NCI-H524 (cell line): ENCODE measurements around the gene RCC2.

Source experiments
- DNase-seq, 2 experiments: peaks; one replicate each; lab custom pipeline; 2025; lab: John Stamatoyannopoulos, UW

RCC2 gene

DNA sequence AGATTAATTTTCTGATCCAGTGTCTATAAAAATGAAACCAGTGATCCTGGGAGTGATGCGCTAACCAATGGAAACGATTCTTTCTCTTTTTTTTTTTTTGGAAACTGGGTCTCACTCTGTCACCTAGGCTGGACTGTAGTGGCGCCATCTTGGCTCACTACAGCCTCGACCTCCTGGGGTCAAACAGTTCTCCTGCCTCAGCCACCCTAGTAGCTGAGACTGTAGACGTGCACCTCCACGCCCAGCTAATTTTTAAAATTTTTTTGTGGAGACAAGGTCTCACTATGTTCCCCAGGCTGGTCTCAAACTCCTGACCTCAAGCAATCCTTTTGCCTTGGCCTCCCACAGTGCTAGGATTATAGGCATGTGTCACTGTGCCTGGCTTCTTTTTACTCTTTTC lies 3.4 kb upstream of the RCC2 start:
- DNase-seq, result no peak

DNA sequence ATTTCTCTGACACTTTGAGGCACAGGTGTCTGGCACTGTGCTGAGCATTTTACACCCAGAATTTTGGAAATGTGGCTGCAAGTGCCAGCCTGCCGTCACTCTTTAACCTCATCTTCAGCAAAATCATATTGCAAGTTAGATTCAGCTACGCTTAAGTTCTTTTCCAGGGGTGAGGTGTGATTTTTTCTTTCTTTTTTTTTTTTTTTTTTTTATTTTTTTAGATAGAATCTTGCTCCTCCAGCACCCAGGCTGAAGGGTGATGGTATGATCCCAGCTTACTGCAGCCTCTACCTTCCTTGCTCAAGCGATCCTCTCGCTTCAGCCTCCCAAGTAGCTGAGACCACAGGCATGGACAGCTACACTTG lies 2.5 kb upstream of the RCC2 start:
- DNase-seq, result no peak

DNA sequence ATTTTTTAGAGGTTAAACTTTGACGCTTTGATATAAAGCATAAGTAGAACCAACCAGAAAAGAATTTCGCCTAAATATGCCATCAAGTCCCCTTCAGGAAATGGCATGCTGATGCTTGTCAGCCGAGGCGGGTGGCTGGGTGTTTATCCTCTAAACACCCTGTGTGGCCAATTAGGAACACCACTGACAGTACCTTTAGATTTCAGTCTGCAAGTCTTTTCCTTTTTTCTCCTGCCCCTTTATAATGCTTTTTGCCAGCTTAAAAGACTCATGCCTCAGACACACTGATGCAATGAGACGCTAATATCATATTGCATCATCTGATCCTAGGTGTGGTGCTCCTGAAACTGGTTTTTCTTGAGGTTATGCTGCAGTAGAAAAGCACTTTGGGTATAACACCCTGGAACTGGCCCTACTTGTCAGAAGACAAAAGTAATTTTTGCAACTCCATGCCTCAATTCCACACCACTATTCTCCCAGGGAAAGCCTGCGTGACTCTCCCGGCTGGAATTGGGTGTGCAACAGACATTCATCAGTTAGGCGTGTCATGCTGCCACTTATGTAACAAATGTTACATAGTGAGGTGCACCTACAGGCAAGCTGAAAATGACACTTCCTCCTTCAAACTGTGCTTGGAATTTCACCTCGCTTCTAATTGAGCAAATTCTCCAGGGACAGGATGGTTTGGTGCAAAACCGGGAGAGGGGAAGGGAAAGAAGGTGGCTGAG lies 2.0 kb upstream of the RCC2 start:
- DNase-seq, result no peak

DNA sequence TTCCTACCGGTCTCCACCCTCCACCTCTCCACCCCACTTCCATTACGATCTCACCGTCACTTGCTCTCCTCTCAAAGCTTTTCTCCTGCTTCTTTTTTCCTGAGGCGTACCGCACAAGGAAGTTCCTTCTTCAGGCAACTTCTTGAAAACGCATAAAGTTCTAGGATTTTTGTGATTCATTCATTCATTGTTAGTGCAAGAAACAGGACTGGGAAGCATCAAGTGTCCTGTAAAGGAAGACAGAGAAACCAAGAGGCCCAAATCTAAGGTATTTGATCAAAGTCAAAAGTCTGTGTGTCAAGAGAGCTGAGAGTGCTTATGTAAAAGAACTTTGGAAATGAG lies 1.3 kb upstream of the RCC2 start:
- DNase-seq, result no peak

DNA sequence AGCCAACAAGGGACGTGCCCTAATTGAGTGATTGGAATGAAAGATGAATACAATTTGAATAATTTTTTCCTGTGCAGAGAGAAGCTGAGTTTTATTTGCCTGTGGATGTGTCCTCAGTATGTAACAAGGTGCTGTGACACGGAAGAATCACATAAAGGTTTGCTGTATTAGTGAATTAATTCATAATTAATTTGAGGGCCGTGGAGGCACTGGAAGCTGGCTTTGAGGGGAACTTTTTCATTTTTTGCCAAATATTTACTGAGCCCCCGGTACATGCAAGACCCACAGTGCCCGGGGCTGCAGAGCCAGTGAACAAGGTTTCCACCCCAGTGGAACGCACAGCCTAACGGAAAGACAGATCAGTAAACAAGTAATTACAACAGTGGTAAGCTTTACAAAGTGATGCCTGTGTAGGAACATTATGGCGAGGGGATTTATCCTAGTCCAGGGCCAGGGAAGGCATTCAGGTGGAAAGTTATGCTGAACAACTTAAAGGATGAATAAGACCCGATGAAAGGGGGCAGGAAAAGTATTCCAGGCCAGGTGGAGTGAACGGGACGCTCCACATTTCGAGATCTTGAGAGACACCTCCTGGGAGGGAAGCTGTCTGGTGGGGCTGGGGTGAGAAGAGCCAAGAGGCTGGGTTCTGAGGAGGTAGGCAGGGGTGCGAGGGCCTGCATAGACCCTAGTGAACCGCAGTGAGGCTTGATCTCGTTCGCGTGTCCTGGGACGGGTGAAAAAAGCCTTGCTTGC lies 773 bp upstream of the RCC2 start:
- DNase-seq, result no peak

DNA sequence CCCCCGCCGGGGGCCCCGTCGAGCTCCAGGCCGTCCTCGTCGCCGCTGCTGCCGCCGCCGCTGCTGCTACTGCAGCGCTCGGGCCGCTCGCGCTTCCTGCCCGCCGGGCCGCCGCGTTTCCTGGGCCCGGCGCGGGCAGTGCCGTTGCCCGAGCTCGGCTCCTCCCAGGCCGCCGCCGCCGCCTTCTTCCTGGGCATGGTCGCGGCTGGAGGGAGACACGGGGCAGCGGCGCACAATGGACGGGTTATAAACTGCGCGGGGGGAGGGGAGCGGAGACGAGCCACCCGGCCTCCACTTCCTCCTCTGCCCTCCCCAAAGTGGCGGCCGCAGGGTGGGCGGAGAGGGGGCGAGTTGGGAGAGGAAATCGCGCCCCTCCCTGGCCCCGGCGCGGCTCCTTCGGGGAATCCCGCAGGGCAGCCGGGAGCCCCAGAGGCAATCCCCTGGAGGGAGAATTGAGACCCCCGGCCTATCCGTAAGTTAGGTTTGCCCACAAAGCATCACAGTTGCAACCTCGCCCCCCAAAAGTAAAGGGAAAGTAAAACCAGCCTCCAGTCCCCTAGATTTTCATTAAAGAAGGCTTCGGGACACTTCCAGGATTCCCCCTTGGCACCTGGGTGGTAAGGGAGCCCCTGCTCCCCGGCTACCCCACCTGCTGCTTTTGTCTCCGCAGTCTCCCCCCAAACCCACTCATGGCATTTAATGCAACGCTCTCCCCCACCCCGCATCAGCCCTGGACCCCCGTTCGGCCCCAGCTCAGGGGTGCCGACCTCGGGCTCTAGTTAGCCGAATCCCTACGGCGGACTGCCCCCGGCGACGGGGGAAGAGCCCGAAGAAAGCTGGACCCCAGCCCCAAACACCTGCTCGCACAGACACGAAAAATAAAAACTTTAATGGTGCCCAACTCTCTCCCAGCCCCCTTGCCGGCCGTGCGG lies 893 bp downstream of the RCC2 start:
- peak; percentile 21 to 58 for DNase-seq

DNA sequence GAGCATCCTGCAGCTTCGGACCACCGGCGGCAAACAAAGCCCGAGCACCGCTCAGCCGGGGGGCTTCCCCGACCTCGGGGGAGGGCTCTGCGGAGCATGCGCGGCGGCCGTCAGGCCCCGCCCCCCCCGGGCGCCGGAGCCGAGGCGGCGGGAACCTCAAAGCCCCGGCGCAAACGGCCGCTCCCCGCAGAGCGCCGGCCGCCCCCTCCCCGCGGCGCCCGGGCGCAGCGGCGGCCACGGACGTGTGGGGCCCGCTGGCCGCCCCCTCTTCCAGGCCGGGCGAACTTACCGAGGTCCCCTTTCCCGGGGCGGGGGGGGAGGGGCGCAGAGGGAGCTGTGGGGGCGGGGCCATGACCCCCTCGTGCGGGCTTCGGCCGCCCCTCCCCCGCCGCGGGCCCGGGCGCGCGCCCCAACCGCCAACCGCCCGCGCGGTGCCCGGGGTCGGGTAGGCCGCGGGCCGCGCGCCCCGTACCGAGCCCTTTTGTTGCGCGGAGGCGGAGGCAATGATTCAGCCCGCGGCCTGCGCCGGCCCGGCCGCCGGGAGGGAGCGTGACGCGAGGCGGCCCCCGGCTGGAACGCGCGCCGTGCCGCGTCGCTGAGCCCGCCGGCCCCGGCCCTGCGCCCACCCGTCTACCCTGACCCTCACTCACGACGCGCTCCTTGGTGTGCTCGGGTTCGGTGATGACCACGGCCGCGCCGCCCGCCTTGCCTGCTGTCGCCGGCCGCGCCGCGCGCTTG lies 1.7 kb downstream of the RCC2 start:
- DNase-seq, result peak in 1 of 2 experiments; percentile 44

DNA sequence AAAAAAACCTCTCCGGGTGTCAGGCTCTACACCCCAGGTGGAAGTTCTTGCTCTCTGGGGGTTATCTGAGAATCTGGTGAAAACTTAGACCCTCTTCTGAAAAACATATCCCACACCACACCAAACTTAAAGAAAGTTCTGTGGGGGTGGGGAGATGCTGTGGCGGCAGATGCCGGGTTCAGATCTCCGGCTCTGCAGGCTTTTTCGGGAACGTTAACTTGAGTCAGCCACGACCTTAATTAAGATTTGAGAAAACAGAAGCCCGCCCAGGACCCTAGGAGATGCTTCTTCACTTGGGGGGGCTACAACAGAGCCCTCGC lies 2.3 kb downstream of the RCC2 start:
- no peak for DNase-seq

DNA sequence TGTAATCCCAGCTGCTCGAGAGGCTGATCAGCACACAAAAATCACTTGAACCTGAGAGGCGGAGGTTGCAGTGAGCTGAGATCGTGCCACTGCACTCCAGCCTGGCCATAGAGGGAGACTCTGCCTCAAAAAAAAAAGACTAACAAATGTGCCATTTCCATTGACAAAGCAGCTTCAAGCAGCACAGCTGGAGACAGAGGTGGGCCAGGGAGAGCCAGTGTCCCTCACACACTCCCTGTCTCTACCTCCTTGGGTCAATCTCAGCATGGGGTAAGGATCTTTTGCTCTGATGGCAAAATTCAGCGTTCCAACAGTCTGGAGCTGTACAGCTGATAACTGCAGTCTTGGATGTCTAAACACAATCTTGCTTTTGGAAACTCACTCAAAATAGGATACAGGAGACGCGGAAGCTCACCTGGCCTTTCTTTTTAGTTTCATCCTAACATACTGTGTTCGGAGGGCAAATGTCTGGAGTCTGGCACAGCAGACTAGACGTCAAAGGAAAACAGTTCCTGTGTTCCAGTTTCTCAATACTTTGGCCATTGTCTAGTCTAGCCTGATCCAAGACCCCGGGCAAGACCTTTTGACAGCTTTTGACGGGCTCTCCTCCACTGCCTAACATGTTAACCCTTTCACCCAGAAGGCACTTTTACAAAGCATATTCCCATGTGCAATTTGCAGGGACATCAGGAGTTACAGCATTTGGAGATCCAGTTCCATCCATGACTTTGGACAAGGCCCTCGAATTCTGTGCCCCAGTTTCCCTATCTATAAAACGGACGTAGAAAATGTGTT lies 2.9 kb downstream of the RCC2 start:
- no peak for DNase-seq

DNA sequence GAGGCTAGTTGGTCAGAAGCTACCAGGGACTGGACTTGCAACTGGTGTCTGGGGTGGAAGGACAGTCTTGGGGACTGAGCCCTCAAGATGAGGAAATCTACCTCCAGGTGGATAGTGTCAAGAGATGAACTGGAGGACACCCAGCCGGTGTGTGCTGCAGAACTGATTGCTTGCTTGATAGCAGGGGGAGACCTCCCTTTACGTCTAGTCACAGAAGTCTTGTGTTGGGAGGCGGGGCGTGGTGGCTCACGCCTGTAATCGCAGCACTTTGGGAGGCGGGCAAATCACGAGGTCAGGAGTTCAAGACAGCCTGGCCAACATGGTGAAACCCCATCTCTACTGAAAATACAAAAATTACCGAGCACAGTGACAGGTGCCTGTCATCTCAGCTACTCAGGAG lies 4.9 kb downstream of the RCC2 start:
- DNase-seq, result no peak

DNA sequence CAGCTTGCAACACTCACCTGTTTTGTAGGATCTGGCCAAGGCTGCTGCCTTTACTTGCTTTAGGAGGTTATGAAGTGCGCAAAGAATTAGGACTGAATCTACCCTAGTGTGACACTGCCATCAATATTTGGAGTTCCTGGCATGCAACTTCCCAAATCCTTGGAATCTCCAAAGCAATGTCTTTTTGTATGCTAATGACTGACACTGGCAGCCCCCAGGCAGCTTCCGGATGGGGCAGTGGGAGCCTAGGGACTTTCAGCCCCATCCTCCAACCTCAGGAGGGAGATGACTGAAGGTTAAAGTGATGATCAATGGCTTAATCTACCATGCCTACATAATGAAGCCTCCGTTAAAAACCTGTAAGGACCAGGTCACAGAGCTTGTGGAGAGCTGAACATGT lies 5.5 kb downstream of the RCC2 start:
- no peak for DNase-seq

DNA sequence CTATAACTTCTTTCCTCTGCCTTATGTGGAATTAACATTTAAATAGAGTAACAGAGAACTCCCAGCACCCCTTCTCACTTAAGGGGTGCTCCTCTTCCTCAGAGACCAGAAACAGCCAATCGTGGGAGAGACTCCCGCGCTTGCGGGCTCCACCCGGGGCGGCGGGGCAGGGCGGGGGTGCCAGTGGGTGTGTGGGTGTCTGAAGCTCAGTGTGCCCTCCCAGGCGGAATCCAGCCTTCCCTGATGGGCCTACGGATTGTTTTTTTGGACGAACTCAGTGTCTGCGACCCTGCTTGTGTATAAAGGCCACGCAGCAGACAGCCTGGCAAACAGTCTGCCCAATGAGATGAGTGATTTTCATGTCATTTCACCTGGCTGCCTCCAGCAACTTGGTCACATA lies 6.2 kb downstream of the RCC2 start:
- DNase-seq, result no peak

DNA sequence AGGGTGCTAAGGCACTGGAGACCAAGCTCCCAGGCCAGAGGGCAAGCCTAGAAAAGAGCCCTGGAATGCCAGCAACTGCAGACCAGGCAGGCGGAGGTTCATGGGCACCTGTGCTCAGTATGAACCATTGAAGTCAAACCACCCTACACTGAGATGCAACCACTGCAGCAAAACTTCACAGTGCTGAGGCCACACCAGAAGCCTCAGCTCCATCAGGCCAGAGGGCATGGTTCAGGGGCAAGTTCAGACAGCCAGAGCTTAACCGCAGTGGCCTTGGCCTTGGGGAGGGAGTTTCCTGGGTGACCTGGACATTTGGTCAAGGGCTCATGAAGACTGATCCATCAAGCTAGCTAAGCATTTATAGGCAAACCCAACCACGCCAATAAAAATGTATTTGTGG lies 7.1 kb downstream of the RCC2 start:
- DNase-seq, result no peak

DNA sequence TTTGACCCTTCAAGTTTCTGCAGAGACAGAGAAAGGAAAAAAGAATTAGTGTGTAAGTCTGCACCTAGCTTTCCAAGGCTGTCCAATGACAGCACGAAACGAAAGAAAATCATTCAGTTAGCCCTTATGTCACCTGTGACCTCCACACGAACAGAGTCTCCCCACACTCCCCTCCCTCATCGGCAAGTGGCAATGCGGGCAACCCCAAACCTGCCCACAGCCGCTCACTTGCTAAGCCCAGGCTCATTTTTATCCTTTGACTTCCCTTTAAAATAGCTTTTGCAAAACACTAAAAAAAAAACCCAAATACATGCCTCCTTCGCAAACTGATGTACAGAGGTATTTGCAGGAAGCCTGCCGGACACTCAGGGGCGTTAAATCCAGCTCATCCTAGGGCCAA lies 10.3 kb downstream of the RCC2 start:
- no peak for DNase-seq

DNA sequence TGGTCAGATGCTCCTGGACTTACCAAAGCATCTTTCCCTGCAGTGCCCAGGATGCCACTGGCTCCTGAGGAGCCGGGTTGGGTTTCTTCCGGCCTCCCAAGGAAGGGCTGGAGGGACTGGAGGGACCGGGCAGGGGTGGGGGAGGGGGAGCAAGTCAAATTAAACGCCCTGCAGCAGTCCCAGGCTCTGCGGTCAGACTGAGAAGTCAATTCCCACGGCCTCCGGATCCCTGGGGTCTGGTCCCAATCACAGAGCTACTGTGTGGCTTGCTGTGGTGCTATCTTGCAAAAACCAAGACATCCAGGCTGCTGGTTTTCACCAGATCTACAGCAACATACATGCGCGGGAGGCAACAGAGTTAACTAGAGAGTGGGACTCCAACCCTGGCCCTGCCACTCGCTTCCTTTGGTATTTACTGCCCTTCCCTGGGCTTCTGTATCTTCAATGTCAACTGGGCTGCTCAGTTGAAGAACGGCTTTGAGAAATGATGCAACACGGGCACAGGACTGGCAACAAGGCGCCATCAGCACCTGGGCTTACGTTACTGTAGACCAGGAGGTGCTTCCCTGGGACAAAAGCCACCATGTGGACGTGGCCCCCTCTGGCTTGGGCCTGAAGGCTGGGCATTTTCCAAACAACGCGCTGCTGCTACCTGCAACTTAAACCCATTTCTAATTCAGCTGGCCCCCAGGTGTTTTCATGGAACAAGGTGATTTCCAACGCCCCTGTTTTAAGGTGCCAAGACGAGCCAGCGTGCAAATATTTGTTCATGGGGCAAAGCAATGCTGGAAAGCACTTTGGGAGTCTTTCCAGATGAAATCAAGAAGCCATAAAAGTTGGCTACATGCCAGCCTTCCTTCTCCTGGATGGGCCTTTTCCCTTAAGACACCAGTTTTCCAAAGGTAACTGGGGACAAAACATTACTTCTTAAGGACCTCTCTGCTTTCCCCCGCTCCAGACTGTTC lies 11.5 kb downstream of the RCC2 start:
- no peak for DNase-seq

DNA sequence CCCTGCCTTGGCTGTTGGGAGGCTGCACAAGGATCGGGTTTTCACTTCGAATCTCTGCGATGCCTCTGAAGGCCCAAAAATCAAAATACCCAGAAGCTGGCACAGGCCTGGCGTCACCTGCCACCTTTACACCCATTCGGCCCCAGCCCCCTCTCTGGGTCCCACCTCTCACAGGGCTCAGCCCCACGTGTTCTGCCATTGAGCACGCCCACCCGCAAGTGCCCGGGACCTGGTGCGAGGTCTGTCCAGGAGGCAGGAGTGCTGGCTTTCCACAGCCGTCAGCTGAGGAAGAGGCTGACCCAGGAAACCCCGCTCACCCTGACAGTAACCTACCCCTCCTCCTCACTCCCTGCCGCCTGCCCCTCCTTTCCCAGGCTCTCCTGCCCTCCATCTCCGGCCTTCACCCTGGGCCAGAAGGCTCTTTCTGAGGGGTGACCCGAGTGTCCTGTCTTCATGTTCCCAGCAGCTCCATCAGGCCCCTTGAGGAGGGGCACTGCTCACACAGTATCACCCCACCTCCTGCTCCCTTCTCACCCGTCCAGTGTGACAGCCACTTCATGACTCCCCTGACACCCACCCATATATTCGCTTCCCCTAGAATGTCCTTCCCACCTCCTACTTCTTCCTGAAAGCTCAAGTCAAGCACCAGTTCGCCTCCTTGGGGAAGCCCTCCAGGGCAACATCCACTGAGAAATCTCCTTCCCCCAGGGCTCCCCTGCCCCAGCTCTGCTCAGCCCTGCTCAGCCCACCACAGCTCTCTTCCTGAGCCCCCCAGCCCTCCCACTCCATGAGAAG lies 13.5 kb downstream of the RCC2 start:
- no peak for DNase-seq

DNA sequence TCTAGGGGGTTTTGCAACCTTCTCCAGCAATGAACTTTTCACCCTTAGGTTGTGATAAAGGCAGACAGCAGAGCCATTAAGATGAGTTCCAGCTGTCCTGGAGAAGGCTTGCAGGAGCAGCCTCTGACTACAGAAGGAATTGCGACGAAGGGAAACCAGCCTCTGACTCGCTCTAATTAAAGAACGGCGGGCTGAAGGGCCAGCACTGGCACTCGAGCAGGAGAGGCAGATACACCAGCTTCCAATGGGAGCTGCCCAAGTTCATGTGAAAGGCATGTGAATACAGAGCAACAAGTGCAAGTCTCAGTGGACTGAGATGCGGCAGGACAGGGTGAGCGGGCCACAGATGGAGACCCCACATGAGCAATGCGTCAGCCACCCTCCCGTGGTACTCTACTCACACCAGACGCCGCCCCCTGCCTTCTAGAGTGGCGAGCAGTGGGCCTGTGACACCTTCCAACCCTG lies 15.7 kb downstream of the RCC2 start:
- DNase-seq, result no peak

DNA sequence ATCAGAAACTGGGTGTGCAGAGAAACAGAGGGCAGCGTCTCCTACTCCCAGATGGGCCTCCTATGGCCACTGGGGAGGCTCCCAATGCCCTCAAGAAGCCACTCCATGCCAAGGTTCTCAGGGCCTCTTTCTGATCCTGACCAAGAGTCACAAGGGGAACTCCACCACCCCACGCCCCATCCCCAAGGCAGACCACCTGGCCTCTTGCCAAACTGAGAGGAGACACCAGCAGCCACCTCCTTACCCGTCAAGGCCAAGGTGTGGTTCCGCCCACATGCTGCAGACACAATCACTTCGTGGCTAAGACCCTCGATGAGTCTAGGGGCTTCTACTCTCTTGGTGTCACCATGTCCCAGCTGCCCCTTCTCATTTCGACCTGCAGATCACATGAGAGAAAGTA lies 17.0 kb downstream of the RCC2 start:
- no peak for DNase-seq

DNA sequence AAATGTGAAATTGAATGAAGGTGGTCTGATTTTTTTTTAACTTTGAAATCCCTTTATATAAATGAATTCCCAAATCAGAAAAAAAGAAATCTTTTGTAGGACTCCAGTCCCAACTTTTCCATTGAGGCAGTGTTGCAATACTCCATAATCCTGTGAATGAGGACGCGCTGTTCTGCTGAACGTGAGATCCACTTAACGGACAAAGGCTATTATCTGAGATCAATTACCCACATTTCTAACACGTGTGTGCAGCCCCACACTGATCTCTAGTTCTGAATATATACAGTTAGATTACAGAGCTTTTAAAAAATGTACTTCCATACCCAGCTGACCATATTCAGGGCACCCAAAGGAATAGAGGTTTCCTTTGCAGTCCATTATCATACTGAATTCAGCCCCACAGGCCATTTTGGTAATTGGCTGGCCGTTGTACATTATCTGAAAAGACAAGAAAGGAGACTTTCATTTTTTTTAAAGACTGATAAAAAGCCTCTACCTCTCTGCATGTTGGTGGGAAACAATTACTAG lies 19.0 kb downstream of the RCC2 start:
- DNase-seq, result no peak
